Heart left ventricle (tissue), 13 donors: ENCODE data around the gene GRHL1.

ENCODE experiments used
- POLR2A ChIP-seq, 2 donors: fragments of 450-650 bp; IDR thresholded peaks; one replicate each; pipeline ENCODE4 v1.6.1; 2017; ENCODE audit warnings: antibody characterized with exemption in 2 of 2, mild to moderate bottlenecking in 2 of 2, moderate library complexity in 2 of 2
- TF ChIP-seq, protein P1 (sequence below), 12 donors: fragments of 200-600 bp; sonication (generic) in 4 of 12; IDR thresholded peaks; one replicate each; pipeline versions ENCODE4 v1.5.0 to v1.8.0; 2018 to 2022; ENCODE audit warnings: antibody characterized with exemption in 12 of 12, mild to moderate bottlenecking in 5 of 12
- donor health status: ischemic (EF 13 %, LVEDD 7.1; RV severe dilation, severe dysfunction).
- donor health status: DM: no; HTN: yes; CAD: no.
- donor health status: DM: no; HTN: no; CAD: no.
- donor health status: ischemic (EF 25% LVEDD 6.9; RV normal size, moderate dysfunction).
- donor health status: ischemic (EF 25% LVEDD 5.7; RV mildly dilated, moderate dysfunction).
- donor health status: ischemic (EF 35%, LVEDD 5.7; RV mildly dilated, moderate dysfunction).
- donor health status: nonischemic (EF 11% LVEDD 7.7; RV severe dilation, severe dysfunction).
- donor health status: DM: yes; HTN: yes; CAD: no.
- donor health status: PGD.
- donor health status: ischemic (EF 29% LVEDD 5.4; RV normal size, mild dysfunction).
- donor health status: nonischemic (EF 23%, LVEDD 6.1; RV moderate dilation, normal function).

DNA sequence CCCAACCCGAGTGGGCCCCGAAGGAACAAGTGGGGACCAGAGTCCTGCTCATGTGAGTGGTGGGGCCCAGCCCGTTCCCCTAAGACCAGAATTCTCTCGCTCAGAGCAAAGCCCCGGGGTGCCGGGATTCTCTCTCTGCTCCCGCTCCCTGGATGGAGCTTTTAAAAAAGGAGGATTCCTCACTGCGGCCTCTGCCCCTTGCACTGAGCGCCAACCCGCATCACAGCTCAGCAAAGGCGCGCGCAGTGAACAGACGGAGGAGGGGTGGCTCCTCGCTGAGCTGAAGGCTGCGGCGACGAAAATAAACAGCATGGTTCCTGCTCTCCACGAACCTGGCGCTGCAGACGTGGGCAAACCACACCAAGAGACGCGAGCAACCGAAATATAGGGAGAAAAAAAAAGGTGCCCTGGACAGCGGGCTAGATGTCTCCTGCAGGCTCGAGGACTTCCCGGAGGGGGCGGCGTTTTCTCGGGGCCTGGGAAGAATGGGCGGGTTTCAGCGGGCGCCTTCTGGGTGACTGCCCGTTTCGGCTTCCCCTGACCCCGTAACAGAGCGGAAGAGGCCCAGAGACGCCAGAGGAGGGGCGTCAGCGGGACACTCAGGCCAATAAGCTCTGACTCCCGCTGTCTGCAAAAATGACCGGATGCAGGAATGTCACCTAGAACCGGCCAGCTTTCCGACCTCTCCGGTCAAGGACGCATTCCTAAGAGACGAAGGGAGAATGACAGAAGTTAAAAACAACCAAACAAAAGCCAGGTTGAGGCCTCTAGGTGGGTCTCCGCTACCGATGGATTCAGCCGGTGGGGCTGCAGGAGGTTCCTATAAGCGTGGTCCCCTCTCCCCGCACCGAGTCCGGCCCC, 91.0 kb downstream of the GRHL1 start:
- TF ChIP-seq, protein P1, sequence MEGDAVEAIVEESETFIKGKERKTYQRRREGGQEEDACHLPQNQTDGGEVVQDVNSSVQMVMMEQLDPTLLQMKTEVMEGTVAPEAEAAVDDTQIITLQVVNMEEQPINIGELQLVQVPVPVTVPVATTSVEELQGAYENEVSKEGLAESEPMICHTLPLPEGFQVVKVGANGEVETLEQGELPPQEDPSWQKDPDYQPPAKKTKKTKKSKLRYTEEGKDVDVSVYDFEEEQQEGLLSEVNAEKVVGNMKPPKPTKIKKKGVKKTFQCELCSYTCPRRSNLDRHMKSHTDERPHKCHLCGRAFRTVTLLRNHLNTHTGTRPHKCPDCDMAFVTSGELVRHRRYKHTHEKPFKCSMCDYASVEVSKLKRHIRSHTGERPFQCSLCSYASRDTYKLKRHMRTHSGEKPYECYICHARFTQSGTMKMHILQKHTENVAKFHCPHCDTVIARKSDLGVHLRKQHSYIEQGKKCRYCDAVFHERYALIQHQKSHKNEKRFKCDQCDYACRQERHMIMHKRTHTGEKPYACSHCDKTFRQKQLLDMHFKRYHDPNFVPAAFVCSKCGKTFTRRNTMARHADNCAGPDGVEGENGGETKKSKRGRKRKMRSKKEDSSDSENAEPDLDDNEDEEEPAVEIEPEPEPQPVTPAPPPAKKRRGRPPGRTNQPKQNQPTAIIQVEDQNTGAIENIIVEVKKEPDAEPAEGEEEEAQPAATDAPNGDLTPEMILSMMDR (IDR thresholded peaks at IDR 0.05), result peak in 5 of 12 donors; percentile 4 to 40 (median 18)
- peak in 1 of 2 donors; percentile 47 for TF ChIP-seq POLR2A (IDR thresholded peaks at IDR 0.05)
